Stomach (tissue), 9 donors: ENCODE data around the gene LRRTM2. TPM values are rescaled to one million over a fixed set of nuclear protein-coding genes. Genes with fewer than 3 reads are reported as not detected.

Source experiments
- DNase-seq, 2 donors: peaks; one replicate each; pipeline versions ENCODE4 v3.0.0 to v3.0.0-alpha.2; 2013 to 2019
- H3K27ac ChIP-seq, 5 donors: fragments of 200-600 bp in 4 of 5; sonication (generic) in 4 of 5; one replicate each; pipeline ENCODE4 v1.5.1; 2013 to 2019; ENCODE audit warnings: mild to moderate bottlenecking in 1 of 5, moderate library complexity in 1 of 5
- H3K27me3 ChIP-seq, 3 donors: fragments of 200-600 bp; sonication (generic); one replicate each; pipeline ENCODE4 v1.5.1; 2017 to 2019; ENCODE audit warnings: mixed run types in 1 of 3
- H3K36me3 ChIP-seq, 4 donors: fragments of 200-600 bp; sonication (generic); 1 replicate in 3 of 4; 2 replicates in 1 of 4; pipeline ENCODE4 v1.5.1; 2016 to 2019
- H3K4me1 ChIP-seq, 4 donors: fragments of 200-600 bp; sonication (generic); one replicate each; pipeline ENCODE4 v1.5.1; 2016 to 2019
- H3K4me3 ChIP-seq, 4 donors: fragments of 200-600 bp; sonication (generic) in 3 of 4; one replicate each; pipeline ENCODE4 v1.5.1; 2016 to 2019; ENCODE audit warnings: mild to moderate bottlenecking in 1 of 4
- H3K9me3 ChIP-seq, 4 donors: fragments of 200-600 bp; sonication (generic); one replicate each; pipeline ENCODE4 v1.5.1; 2016 to 2019
- EP300 ChIP-seq: sonication (generic); formaldehyde crosslinking; IDR thresholded peaks from one replicate; pipeline ENCODE4 v1.6.1; 2017; ENCODE audit warnings: antibody characterized with exemption
- POLR2A ChIP-seq, 4 donors: fragments of 450-650 bp; IDR thresholded peaks; one replicate each; pipeline ENCODE4 v1.6.1; 2016; ENCODE audit warnings: antibody characterized with exemption in 4 of 4, control low read depth in 2 of 4, mild to moderate bottlenecking in 1 of 4, moderate library complexity in 1 of 4
- POLR2AphosphoS5 ChIP-seq, 3 donors: sonication (generic); formaldehyde crosslinking; IDR thresholded peaks; one replicate each; pipeline ENCODE4 v1.6.1; 2016; ENCODE audit warnings: antibody characterized with exemption in 3 of 3
- WGBS, 5 donors: extraction: QIAGEN DNeasy Blood & Tissue Kit in 3 of 5; methylation state at CpG; one replicate each; pipeline versions ENCODE4 v1.1.5 to v1.1.7; 2013 to 2018; 5-methylcytosine and 5-hydroxymethylcytosine counted together
- intact Hi-C: fragments of 100-400 bp; cut with DNase I; formaldehyde crosslinking; loops from one replicate; pipeline ENCODE4 v1.15.1; 2023; ENCODE audit warnings: low total_unique reads
- polyA plus RNA-seq, 3 donors: library from polyadenylated mRNA; stranded (reverse); fragments of 200-250 nt; gene quantifications; one replicate each; pipeline ENCODE4 v1.2.3, GENCODE V29; 2013
- total RNA-seq, 5 donors: library from RNA; depleted of rRNA; stranded (reverse); fragments of >200 nt; gene quantifications; one replicate each; pipeline versions ENCODE4 v1.1.0 to v1.2.3, GENCODE V29; 2014 to 2016
- TF ChIP-seq, protein P1 (sequence below), 7 experiments: fragments of 450-650 bp in 4 of 7; fragments of 200-600 bp in 3 of 7; sonication (generic) in 3 of 7; IDR thresholded peaks; one replicate each; pipeline ENCODE4 v1.5.1; 2016 to 2019; ENCODE audit warnings: antibody characterized with exemption in 7 of 7, control low read depth in 2 of 7, mild to moderate bottlenecking in 1 of 7
- donor health status: healthy with polysubstance abuse.
- donor health status: Bipolar disorder and iron deficiency.
- donor health status: healthy.

Gene LRRTM2
- total and polyA plus RNA-seq, 8 donors: 0.15 to 1.5 TPM; not detected in 6

DNA sequence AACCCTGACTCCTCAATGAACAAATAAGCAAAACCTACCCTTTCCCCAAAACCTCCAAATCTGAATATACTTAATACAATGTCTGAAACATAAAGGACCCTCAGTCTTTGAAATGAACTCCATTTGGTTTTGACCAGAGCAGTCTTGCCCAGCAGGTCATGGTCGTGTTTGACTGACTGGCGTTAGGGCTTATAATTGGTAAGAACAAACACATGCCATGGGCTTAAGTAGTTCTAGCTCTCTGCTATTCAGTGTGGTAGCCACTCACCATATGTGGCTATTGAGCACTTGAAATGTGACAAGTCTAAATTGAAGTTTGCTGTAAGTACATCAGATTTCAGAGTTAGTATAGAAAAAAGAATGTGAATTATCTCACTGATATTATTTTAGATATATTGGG is 42.1 kb downstream of the LRRTM2 start:
- DNase-seq: no peak
- 84 to 100% (median 90%) methylated on average over 2 of the region's 2 CpGs for WGBS, 5 donors
- H3K9me3 ChIP-seq: peaks cover 0 to 8% (median 0%) of the 10 kb centered on the region in 4 donors
- H3K27me3 ChIP-seq: no peaks in the 10 kb centered on the region
- intact Hi-C loops: no loop called here
- TF ChIP-seq EP300 (no peak), POLR2AphosphoS5 (IDR thresholded peaks at IDR 0.05) (no peak), POLR2A (IDR thresholded peaks at IDR 0.05) (no peak)
- TF ChIP-seq, protein P1, sequence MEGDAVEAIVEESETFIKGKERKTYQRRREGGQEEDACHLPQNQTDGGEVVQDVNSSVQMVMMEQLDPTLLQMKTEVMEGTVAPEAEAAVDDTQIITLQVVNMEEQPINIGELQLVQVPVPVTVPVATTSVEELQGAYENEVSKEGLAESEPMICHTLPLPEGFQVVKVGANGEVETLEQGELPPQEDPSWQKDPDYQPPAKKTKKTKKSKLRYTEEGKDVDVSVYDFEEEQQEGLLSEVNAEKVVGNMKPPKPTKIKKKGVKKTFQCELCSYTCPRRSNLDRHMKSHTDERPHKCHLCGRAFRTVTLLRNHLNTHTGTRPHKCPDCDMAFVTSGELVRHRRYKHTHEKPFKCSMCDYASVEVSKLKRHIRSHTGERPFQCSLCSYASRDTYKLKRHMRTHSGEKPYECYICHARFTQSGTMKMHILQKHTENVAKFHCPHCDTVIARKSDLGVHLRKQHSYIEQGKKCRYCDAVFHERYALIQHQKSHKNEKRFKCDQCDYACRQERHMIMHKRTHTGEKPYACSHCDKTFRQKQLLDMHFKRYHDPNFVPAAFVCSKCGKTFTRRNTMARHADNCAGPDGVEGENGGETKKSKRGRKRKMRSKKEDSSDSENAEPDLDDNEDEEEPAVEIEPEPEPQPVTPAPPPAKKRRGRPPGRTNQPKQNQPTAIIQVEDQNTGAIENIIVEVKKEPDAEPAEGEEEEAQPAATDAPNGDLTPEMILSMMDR (IDR thresholded peaks at IDR 0.05): no peak
- peaks cover 0 to 32% (median 19%) of the 10 kb centered on the region in 4 donors for H3K36me3 ChIP-seq
- peaks cover 0 to 44% (median 13%) of the 10 kb centered on the region in 4 donors for H3K4me1 ChIP-seq
- H3K4me3 ChIP-seq: no peak overlapping the region
- no peak overlapping the region for H3K27ac ChIP-seq

DNA sequence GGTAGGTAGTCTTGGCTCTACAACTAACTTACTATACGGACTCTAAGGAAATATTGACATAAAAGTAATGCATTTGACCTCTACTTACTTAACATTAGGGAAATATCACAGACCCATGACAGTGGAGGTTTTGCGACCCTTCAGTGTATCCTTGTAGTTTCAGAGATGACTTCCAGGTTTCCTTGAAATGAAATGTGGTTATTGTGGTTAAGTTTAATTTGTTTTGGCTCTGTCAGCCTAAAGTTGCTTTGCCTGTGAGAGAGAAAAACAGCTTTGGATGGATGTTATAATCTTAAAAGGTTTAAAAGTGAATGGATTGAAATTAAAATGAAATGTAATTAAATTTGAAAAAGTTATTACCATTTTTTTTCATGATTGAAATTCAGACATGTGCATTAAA is 42.9 kb downstream of the LRRTM2 start:
- Histone ChIP-seq H3K27ac (no peak overlapping the region), H3K9me3 (peaks cover 0 to 8% (median 0%) of the 10 kb centered on the region in 4 donors), H3K27me3 (no peaks in the 10 kb centered on the region), H3K4me3 (no peak overlapping the region), H3K4me1 (peaks cover 0 to 44% (median 13%) of the 10 kb centered on the region in 4 donors), H3K36me3 (peaks cover 5 to 40% (median 28%) of the 10 kb centered on the region in 4 donors)
- WGBS, 5 donors: 46 to 64% (median 48%) methylated on average over 2 of the region's 2 CpGs
- DNase-seq: no peak
- intact Hi-C loops: no loop called here
- TF ChIP-seq POLR2AphosphoS5 (IDR thresholded peaks at IDR 0.05) (no peak), EP300 (no peak)
- TF ChIP-seq, protein P1 (IDR thresholded peaks at IDR 0.05): no peak

DNA sequence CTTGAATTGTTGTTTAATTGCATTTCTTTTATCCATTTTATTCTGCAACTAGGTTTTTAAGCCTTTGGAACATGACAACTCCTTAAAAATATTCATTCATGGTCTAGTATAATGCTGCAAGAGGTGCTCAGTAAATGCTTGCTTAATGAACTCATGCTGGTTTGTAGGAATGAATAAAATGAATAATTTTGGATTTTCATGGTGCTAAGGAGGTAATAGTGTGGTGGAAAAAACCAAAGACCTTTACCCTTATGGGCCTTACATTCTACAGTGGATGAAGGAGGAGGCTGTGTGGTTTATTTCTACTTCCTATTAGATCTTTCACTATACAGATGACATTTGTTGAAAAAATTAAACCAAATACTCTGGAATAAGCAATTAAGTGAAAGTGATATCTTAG is 43.4 kb downstream of the LRRTM2 start:
- no peak overlapping the region for H3K4me3 ChIP-seq
- TF ChIP-seq EP300 (no peak), POLR2AphosphoS5 (IDR thresholded peaks at IDR 0.05) (no peak), POLR2A (IDR thresholded peaks at IDR 0.05) (no peak)
- TF ChIP-seq, protein P1 (IDR thresholded peaks at IDR 0.05): no peak
- no peak for DNase-seq
- H3K27ac ChIP-seq: no peak overlapping the region
- intact Hi-C loops: no loop called here
- H3K36me3 ChIP-seq: peaks cover 10 to 46% (median 32%) of the 10 kb centered on the region in 4 donors
- H3K27me3 ChIP-seq: no peaks in the 10 kb centered on the region
- peaks cover 0 to 44% (median 13%) of the 10 kb centered on the region in 4 donors for H3K4me1 ChIP-seq
- peaks cover 0 to 8% (median 0%) of the 10 kb centered on the region in 4 donors for H3K9me3 ChIP-seq

DNA sequence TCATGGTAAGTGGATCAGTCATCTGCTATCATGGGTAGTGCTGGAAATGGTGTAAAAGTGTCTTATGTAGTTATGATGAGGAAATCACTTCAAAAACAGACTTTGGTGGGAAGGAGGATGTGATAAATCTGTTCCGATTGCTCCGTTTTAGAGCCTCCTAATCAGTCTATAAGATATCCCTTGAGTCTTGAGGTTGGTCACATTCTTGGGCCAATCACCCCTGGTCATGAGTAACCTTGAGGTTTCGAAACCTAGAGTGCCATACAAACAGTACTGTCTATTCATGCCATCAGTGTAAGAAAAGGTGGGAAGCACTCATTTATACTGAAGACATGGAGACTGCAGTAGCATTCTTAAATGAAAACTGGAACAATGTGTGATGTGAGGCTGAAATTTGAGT is 45.8 kb downstream of the LRRTM2 start:
- Histone ChIP-seq H3K27me3 (no peaks in the 10 kb centered on the region), H3K27ac (no peak overlapping the region), H3K4me3 (no peak overlapping the region), H3K9me3 (no peaks in the 10 kb centered on the region), H3K4me1 (peaks cover 0 to 29% (median 12%) of the 10 kb centered on the region in 4 donors), H3K36me3 (peaks cover 11 to 68% (median 47%) of the 10 kb centered on the region in 4 donors)
- WGBS, 5 donors: 86 to 97% (median 94%) methylated on average over 3 of the region's 3 CpGs
- intact Hi-C loops: no loop called here
- no peak for DNase-seq
- TF ChIP-seq POLR2AphosphoS5 (IDR thresholded peaks at IDR 0.05) (no peak), POLR2A (IDR thresholded peaks at IDR 0.05) (no peak), EP300 (no peak)
- TF ChIP-seq, protein P1 (IDR thresholded peaks at IDR 0.05): no peak
